GM12875 (cell line): ENCODE data around the gene CD79A.

Experiments used
- H3K4me3 ChIP-seq: one replicate; pipeline ENCODE4 v1.5.1; 2011; ENCODE audit warnings: low read depth, low read length, control low read depth
- TF ChIP-seq, protein P1 (sequence below): IDR thresholded peaks from 2 replicates; pipeline ENCODE4 v1.5.1; 2011; ENCODE audit warnings: low read depth, mild to moderate bottlenecking, control low read depth, inconsistent platforms, low read length, moderate library complexity, borderline replicate concordance; ENCODE audit not compliant: insufficient read depth

Gene CD79A

DNA sequence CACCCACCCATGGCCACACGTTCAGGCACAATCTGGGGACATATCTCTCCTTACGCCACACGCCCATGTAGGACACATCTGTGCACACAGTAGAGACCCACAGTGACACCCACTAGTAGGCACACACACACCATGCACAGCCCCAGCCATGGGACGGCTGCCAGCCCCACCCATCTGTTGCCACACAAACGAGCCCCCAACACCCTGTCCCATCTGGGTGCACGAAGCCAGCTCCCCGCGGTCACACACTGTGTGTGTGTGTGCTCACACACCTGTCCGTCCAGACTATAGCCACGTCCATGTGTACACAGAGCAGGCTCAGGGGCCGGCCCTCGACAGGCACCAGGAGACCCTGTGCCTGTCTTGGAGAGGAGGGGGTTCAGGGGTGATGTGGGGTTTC is 40.6 kb downstream of the CD79A start:
- TF ChIP-seq, protein P1, sequence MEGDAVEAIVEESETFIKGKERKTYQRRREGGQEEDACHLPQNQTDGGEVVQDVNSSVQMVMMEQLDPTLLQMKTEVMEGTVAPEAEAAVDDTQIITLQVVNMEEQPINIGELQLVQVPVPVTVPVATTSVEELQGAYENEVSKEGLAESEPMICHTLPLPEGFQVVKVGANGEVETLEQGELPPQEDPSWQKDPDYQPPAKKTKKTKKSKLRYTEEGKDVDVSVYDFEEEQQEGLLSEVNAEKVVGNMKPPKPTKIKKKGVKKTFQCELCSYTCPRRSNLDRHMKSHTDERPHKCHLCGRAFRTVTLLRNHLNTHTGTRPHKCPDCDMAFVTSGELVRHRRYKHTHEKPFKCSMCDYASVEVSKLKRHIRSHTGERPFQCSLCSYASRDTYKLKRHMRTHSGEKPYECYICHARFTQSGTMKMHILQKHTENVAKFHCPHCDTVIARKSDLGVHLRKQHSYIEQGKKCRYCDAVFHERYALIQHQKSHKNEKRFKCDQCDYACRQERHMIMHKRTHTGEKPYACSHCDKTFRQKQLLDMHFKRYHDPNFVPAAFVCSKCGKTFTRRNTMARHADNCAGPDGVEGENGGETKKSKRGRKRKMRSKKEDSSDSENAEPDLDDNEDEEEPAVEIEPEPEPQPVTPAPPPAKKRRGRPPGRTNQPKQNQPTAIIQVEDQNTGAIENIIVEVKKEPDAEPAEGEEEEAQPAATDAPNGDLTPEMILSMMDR: no peak
- H3K4me3 ChIP-seq: no peak overlapping the region

DNA sequence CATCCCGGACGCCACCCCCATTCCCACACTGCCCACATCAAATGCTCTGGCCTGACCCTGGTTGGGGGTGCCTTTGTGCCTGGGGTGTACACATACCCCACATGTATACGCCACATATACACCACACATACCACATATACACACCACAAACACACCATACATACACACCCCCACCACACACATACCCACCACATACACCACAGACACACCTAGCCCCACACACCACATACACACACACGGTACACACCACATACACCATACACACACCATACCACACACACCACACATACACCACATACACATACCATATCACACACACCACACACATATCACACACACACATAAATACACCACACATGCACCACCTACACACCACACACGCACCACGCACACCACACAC is 41.0 kb downstream of the CD79A start:
- TF ChIP-seq, protein P1: no peak
- H3K4me3 ChIP-seq: no peak overlapping the region

DNA sequence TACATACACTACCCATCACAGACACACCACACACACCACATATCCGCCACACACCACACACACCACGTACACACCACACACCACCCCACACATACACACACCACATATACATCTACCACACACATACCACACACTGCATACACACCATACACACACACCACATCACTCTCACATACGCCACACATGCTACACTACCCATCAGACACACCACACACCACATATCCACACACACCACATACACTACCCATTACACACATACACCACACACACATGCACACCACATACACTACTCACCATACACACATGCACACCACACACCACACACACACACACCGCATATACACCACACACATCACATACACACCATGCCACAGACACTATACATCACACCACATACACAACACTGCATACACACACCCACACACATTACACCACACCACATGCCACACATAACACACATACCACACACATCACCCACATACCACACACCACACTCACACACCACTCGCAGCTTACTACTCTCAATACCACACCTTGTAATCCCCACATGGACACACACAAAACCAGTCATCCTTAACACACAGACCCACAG is 41.7 kb downstream of the CD79A start:
- TF ChIP-seq, protein P1: no peak

DNA sequence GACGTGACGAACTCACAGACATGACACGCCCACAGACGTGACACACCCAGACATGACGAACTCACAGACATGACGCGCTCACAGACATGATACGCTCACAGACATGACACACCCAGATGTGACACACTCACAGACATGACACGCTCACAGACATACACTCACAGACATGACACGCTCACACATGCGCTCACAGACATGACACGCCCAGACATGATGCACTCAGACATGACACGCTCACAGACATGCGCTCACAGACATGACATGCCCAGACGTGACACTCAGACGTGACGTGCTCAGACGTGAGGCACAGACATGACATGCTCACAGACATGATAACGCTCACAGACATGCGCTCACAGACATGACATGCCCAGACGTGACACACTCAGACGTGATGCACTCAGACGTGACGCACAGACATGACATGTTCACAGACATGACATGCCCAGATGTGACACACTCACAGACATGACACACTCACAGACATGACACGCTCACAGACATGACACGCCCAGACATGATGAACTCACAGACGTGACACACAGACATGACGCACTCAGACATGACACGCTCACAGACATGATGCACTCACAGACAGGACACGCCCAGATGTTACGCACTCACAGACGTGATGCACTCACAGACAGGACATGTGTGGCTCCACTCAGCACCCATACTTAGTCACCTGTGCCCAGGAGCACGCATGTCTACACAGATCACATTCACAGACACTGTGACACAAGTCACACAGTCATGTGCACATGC is 43.1 kb downstream of the CD79A start:
- H3K4me3 ChIP-seq: no peak overlapping the region
- TF ChIP-seq, protein P1: no peak

More for the DNA sequence above, 41.7 kb downstream of the CD79A start:
- no peak overlapping the region for H3K4me3 ChIP-seq

DNA sequence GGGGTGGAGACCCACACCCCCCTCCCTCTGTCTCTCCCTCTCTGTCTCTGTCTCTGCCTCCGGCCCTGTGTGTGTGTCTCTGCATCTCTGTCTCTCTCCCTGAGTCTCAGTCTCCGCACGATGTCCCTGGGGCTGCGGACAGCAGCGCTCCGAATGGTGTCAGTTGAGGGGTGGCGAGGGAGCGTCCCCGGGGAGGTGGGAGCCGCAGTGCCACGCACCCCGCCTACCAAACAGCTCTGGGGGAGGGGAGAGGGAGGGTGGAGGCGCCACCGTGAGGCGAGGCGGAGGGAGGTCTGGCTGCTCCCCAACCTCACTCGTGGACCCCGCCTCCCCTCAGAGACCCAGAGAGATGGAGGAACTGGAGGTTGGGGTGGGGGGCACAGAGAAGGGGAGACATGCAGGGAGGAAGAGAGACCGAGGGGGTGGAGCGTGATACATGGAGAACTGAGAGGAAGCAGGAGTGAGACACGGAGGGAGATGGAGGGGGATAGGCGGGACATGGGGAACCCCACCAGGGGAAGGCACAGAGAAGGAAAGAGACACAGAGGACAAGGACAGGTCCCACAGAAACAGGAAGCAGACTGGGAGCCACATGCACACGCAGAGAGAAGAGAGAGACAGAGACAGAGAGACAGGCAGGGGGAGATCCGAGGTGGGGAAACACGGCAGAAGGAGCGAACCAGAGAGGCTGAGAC is 44.0 kb downstream of the CD79A start:
- H3K4me3 ChIP-seq: no peak overlapping the region
- TF ChIP-seq, protein P1: no peak

DNA sequence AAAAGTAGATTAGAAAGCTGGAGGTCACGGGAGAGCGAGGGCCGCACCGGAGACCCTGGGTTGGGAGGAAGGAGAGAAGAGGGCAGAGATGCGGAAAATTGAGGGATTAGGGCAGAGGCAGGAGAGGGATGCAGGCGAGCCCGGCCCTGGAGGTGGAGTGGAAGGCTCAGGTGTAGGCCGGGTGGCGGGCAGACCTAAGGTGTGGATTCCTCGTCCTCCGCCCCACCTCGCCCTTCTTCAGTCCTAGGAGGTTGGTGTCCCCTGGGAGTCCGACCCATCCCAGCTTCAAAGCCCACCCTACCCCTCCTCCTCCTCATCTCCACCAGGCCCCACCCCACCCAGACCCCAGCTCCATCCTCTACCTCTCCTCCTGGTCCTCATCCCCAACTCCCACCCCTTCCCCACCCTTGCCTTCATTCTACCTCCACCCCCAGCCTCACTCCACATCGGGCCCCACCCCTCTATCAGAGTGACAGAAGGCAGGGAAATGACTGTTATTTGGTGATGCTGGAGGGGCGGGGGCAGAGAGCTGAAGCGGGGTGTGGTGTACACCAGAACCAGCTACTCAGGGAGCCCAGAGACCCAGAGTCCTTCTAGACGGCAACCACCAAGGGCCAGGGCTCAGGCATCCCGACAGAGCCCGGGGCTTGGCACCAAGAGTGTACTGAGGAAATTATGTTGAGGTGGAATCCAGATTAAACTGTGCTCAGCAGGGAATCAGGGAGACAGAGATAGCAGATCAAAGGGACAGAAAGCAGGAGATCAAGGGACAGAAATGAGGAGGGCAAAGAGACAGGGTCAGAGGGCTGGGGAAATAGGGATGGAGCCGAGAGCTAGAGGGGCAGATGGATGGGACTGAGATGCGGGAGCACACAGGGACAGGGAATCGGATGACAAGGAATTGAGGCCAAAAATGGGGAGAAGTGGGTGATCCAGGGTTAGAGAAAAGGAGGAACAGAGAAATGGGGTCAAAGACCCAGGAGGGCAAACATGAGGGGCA is 44.8 kb downstream of the CD79A start:
- no peak overlapping the region for H3K4me3 ChIP-seq
- TF ChIP-seq, protein P1: no peak
